DMS 273 (cell line): ENCODE results near the gene TNFSF11.

Experiments
- DNase-seq: peaks from one replicate; lab custom pipeline; 2025; ENCODE audit not compliant: unreplicated experiment; lab: John Stamatoyannopoulos, UW

TNFSF11 gene

GRCh38 chr13:42607546-42607945 is 33.6 kb downstream of the TNFSF11 start:
- DNase-seq = no peak

- no peak for DNase-seq
Measured at GRCh38 chr13:42610649-42611048, 36.7 kb downstream of the TNFSF11 start.

- DNase-seq = no peak
Measured at GRCh38 chr13:42611086-42611779, 37.3 kb downstream of the TNFSF11 start.

DNA sequence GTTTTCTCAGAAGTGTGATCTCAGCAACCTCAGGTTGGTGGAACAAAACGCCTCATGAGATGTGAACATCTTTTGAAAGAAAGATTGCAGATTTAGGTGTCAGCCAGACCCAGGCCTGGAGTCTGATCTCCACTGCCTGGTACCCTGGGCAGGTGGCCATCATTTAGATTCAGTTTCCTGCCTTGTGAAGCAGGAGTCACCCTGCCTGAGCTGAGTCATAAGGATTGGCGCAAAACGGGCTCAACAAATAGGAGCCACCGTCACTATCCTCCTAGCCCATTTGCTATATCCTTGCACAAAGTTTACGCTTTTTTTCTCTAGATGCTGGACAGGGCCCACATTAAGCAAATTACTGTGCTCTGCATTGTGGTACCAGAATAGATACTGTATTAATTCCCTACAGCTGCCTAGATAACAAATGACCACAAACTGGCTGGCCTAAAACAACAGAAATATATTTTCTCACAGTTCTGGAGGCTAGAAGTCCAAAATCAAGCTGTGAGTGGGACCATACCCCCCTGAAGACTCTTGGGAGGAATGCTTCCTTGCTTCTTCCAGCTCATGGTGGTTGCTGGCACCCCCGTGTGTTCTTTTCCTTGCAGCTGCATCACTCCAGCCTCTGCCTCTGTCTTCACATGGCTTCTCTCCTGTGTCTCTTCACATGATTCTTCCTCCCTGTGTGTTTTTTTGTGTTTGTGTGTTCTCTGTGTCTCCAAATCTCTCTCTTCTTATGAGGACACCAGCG is 38.2 kb downstream of the TNFSF11 start:
- no peak for DNase-seq

- DNase-seq = no peak
Measured at GRCh38 chr13:42614436-42615035, 40.6 kb downstream of the TNFSF11 start.

DNA sequence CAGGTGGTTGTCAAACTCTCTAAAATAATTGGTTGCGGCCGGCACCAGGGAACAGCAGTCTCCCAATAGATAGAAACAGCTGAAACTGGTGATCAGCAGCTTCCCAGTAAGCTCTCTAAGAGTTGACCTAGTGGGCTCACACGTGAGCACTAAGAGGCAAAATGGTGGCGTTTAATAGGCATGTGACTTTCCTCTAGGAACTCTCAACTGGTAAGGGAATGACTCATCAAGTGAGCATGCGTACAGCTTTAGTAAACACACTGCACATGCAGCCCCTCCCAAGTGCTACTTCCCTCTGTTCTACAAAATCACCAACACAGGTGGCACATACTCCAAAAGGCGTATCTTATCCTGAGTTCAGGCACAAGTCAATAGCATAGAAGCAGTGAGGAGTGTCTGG is 41.7 kb downstream of the TNFSF11 start:
- no peak for DNase-seq

- no peak for DNase-seq
Measured at GRCh38 chr13:42617221-42617620, 43.3 kb downstream of the TNFSF11 start.

GRCh38 chr13:42623916-42624315 is 50.0 kb downstream of the TNFSF11 start:
- no peak for DNase-seq

DNA sequence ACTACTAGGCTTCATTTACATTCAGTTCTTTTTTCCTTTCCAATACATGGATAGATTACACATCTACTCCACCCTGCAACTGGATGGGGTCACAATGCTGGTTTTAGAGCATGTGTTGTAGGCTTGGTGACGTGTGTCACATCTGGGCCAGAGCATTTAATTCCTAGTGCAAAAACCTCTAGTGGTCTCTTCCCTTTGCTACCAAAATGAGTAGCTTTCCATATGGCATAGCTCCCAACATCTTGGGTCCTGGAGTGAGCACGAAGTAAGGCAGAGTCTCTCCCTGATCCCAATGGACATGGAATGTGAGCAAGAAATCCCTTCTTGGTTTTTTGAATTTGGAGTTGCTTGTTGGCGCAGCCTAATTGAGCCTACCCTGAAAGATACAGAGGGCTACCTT is 51.7 kb downstream of the TNFSF11 start:
- no peak for DNase-seq

DNA sequence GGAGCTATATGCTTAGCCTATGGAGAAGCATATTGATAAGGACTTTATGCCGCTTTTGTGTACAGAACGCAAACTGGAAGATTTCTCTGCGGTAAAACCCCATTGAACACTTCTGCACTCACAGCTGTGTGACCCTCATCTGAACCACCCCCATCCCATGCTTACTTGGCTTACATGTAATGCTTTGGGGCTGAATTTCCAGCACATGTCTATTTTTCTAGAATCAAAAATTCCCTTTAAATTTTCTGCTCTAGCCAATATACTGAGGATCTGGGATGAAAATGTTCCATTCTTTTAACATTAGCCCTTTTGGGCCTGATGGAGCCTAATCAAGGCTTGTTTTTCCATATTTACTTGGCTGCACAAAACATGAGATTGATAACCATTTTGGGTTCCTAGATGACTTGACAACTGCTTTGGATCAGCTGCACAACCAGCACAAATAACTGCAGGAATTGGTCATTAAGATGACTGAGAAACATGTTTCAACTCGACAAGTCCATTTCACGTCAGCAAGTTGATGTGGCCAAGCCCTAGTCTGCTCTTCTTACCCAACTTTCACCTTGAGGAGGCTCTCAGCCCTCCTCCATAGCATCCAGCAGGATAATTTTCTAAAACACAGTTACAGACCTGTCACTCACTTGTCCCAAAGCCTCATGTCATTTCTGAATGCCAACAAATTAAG is 52.4 kb downstream of the TNFSF11 start:
- no peak for DNase-seq

- no peak for DNase-seq
Measured at GRCh38 chr13:42628666-42629065, 54.7 kb downstream of the TNFSF11 start.

DNA sequence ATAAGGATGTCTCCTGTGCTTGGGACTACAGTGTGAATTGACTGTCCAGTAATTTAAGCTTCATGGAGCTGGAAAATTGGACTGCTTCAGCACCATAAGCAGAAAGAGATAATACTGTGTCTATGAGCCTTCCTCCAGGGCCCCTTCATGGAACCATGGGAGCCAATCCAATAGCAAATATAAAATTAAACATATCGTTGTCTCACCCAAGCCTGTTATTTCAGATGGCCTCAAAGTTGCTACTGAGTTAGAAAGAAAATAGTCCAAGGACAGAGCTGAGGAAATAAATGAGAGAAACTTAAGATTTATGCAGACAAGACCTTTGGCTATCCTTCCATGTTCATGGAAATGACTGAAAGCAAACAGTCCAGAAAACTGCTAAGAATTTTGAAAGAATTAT is 57.2 kb downstream of the TNFSF11 start:
- no peak for DNase-seq

DNA sequence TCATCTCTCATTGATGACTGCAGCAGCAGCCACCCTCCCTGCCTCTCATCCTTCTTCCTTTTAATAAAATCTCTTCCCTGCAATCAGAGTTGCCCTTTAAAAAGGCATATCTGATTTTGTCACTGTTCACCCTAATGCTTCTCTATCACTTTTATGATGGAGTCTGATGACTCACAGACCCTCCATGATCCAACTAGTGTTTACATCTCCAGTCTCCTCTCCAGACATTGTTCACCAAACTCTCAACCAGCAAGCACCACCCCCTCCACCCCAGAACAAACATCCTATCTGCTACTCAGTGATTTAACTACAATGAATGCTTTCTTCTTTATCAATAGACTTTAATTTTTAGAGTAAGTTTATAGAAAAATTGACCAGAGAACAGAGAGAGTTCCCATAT is 59.5 kb downstream of the TNFSF11 start:
- DNase-seq = no peak

DNA sequence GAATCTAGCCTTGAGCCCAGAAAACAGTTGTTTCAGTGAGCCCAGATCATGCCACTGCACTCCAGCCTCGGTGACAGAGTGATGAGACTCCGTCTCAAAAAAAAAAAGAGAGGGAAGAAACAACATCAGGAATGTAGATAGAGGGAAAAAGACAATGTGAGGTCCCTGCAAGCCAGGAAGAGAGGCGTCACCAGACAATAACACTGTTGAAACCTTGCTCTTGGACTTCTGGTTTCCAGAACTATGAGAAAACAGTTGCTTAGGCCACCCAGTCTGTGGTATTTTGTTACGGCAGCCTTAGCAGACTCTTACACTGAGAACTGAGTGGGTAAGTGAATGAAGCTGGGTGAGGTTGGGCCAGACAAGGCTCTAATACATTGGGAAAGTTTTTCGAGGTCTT is 64.1 kb downstream of the TNFSF11 start:
- no peak for DNase-seq

DNA sequence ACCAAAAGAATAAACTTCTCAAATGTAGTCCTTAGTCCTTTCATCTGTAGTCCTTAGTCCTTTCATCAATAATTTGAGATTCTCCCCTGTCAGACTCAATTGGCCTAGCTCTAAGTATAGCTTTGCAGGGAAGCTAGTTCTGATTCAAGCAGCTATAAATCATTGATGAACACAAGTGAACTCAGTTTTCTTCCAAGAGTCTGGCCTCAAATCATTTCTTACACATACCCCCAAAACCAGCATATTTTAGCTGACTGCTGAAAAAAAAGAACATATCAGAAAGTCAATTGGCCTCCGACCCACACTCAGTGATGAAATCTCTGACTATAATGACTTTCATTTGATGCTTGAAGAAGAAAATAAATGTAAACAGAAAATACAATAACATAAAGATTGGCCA is 64.9 kb downstream of the TNFSF11 start:
- no peak for DNase-seq

DNA sequence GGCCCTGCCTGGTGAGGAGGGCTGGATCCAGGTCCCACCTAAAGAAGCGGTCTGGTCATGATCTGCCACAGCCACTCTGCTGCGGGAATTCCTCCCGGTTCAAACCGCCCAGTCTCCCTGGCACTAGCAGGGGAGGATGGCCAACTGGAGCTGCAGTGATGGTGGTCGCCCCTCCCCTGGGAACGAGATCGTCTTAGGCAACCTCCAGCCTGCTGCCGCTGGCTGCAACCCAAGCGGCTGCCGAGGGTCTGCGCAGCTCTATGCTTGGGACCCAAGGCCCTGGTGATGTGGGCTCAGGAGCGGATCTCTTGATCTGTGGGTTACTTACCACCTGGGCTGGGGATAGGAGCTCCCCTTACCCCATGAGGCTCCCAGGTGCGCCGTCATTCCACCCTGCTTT is 69.1 kb downstream of the TNFSF11 start:
- DNase-seq = no peak

- no peak for DNase-seq
Measured at GRCh38 chr13:42644841-42645240, 70.9 kb downstream of the TNFSF11 start.

DNA sequence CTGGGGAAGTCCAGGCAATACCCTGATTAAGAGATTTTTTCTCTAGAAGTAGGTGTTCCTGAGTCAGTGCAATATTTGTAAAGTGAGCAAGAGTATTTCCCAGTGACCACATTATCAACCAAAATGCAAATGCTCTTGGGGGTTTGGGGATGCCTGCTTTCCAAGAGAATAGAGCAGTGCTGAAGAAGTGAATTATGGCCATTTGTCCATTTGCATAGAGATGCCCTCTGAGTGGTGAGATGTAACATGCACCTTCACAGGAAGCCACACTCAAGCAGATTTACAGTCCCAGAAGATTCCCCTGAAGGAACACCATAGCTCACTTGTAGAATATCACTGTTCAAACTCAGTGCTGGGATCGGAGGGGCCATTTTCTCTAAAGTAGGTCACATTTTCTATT is 71.8 kb downstream of the TNFSF11 start:
- DNase-seq = no peak

GRCh38 chr13:42649141-42649540 is 75.2 kb downstream of the TNFSF11 start:
- DNase-seq = no peak

DNA sequence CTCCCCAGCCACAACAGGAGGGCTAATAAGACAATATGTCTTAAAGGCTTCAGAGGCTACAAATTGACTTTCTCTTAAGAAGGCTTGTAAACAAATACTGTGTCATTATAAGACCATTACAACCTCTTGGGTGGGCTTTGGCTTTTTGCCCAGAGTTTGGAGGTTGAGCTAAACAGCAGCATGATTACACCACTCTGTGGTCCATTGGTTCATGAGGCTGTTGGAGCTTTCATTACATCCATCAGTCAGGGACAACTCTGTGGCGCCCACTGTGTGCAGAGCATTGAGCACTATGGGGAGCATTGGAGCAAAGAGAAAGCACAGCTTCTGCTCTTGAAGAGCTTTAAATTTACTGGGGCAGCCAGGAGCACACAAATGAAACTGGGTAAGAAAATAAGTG is 75.9 kb downstream of the TNFSF11 start:
- DNase-seq = peak; percentile 2

DNA sequence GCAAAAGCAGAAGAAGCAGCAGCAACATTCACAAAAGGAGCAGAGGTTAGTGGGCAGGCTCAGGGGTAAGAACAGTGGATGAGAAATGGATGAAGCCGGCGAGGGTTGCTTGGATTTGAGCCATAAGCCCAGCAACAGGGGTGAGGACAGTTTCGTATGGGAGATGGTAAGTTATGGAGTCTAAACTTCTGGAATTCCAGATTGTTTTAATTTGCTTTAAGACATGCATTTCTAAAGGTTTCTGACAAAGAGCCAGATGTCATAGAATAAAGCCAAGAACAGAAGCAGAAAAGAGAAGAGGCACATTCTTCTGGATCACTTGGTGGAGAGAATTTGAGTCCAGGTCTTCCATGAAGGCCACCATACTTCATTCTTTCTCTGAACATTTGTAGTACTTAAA is 76.6 kb downstream of the TNFSF11 start:
- no peak for DNase-seq
